Stimulated activated memory B cell treated with anti-CD40 and anti-IgM and Interleukin-4, amounts not matched to agents 10 μg/mL and 1 μg/mL and 100 μg/mL, for 72 hours (primary cell): Measurements from ENCODE around the gene ADAM10.

ENCODE experiments used
- ATAC-seq: fragments of 150-1000 bp; cut with Tn5 transposase; 2 replicates; pipeline ENCODE4 v1.10.0; 2021
- H3K27ac Mint-ChIP-seq: one replicate; pipeline ENCODE4 v1.8.0; 2022; ENCODE audit warnings: mild to moderate bottlenecking, mixed read lengths
- H3K27me3 Mint-ChIP-seq: one replicate; pipeline ENCODE4 v1.8.0; 2022; ENCODE audit warnings: mixed read lengths
- H3K36me3 Mint-ChIP-seq: one replicate; pipeline ENCODE4 v1.8.0; 2022; ENCODE audit warnings: mixed read lengths
- H3K4me1 Mint-ChIP-seq: one replicate; pipeline ENCODE4 v1.8.0; 2022; ENCODE audit warnings: mixed read lengths
- H3K4me3 Mint-ChIP-seq: one replicate; pipeline ENCODE4 v1.8.0; 2022; ENCODE audit warnings: mild to moderate bottlenecking, moderate library complexity, mixed read lengths
- H3K9me3 Mint-ChIP-seq: one replicate; pipeline ENCODE4 v1.8.0; 2022; ENCODE audit warnings: mixed read lengths

The ADAM10 gene

GRCh38 chr15:58556541-58556940 lies 193.0 kb downstream of the ADAM10 start:
- Mint-ChIP-seq H3K4me3 (no peak overlapping the region), H3K4me1 (no peaks in the 10 kb centered on the region), H3K27me3 (peaks cover 29% of the 10 kb centered on the region), H3K9me3 (no peaks in the 10 kb centered on the region), H3K36me3 (no peaks in the 10 kb centered on the region), H3K27ac (no peak overlapping the region)
- ATAC-seq = no peak

GRCh38 chr15:58556028-58556361 lies 193.5 kb downstream of the ADAM10 start:
- Mint-ChIP-seq H3K9me3 (no peaks in the 10 kb centered on the region), H3K4me1 (peaks cover 5% of the 10 kb centered on the region), H3K36me3 (no peaks in the 10 kb centered on the region), H3K27me3 (peaks cover 34% of the 10 kb centered on the region), H3K27ac (no peak overlapping the region), H3K4me3 (no peak overlapping the region)
- no peak for ATAC-seq

- Mint-ChIP-seq H3K4me3 (no peak overlapping the region), H3K27me3 (peaks cover 40% of the 10 kb centered on the region), H3K9me3 (no peaks in the 10 kb centered on the region), H3K36me3 (no peaks in the 10 kb centered on the region), H3K27ac (no peak overlapping the region), H3K4me1 (peaks cover 7% of the 10 kb centered on the region)
- ATAC-seq = no peak
Observed at GRCh38 chr15:58555162-58556027, 194.1 kb downstream of the ADAM10 start.

- no peak for ATAC-seq
- Mint-ChIP-seq H3K4me1 (peaks cover 7% of the 10 kb centered on the region), H3K4me3 (no peak overlapping the region), H3K27ac (no peak overlapping the region), H3K9me3 (no peaks in the 10 kb centered on the region), H3K27me3 (peaks cover 45% of the 10 kb centered on the region), H3K36me3 (no peaks in the 10 kb centered on the region)
Observed at GRCh38 chr15:58554758-58555157, 194.7 kb downstream of the ADAM10 start.

GRCh38 chr15:58553365-58553918 lies 196.1 kb downstream of the ADAM10 start:
- H3K27me3 Mint-ChIP-seq = peaks cover 41% of the 10 kb centered on the region

GRCh38 chr15:58552505-58553364 lies 196.8 kb downstream of the ADAM10 start:
- peaks cover 41% of the 10 kb centered on the region for H3K27me3 Mint-ChIP-seq
- H3K4me1 Mint-ChIP-seq = peaks cover 7% of the 10 kb centered on the region
- no peaks in the 10 kb centered on the region for H3K9me3 Mint-ChIP-seq
- ATAC-seq = no peak
- no peaks in the 10 kb centered on the region for H3K36me3 Mint-ChIP-seq
- no peak overlapping the region for H3K4me3 Mint-ChIP-seq
- H3K27ac Mint-ChIP-seq = no peak overlapping the region

More at GRCh38 chr15:58553365-58553918, 196.1 kb downstream of the ADAM10 start:
- Mint-ChIP-seq H3K4me1 (peaks cover 7% of the 10 kb centered on the region), H3K36me3 (no peaks in the 10 kb centered on the region), H3K27ac (no peak overlapping the region), H3K9me3 (no peaks in the 10 kb centered on the region), H3K4me3 (no peak overlapping the region)
- no peak for ATAC-seq

- no peaks in the 10 kb centered on the region for H3K36me3 Mint-ChIP-seq
- peaks cover 7% of the 10 kb centered on the region for H3K4me1 Mint-ChIP-seq
- no peak for ATAC-seq
- H3K27me3 Mint-ChIP-seq = peaks cover 41% of the 10 kb centered on the region
- no peaks in the 10 kb centered on the region for H3K9me3 Mint-ChIP-seq
- no peak overlapping the region for H3K27ac Mint-ChIP-seq
- H3K4me3 Mint-ChIP-seq = no peak overlapping the region
Observed at GRCh38 chr15:58551764-58552504, 197.6 kb downstream of the ADAM10 start.

- H3K4me3 Mint-ChIP-seq = peak overlapping the region; percentile 8
- ATAC-seq = peak; percentile 20
- peaks cover 7% of the 10 kb centered on the region for H3K4me1 Mint-ChIP-seq
- H3K36me3 Mint-ChIP-seq = no peaks in the 10 kb centered on the region
- H3K27me3 Mint-ChIP-seq = peaks cover 41% of the 10 kb centered on the region
- H3K9me3 Mint-ChIP-seq = no peaks in the 10 kb centered on the region
- no peak overlapping the region for H3K27ac Mint-ChIP-seq
Observed at GRCh38 chr15:58551084-58551763, 198.3 kb downstream of the ADAM10 start.

- Mint-ChIP-seq H3K27ac (no peak overlapping the region), H3K27me3 (peaks cover 41% of the 10 kb centered on the region), H3K4me1 (peaks cover 7% of the 10 kb centered on the region), H3K9me3 (no peaks in the 10 kb centered on the region), H3K4me3 (no peak overlapping the region), H3K36me3 (no peaks in the 10 kb centered on the region)
- no peak for ATAC-seq
Observed at GRCh38 chr15:58549785-58550074, 199.8 kb downstream of the ADAM10 start.

GRCh38 chr15:58549013-58549784 lies 200.3 kb downstream of the ADAM10 start:
- peaks cover 41% of the 10 kb centered on the region for H3K27me3 Mint-ChIP-seq
- no peak for ATAC-seq
- peaks cover 7% of the 10 kb centered on the region for H3K4me1 Mint-ChIP-seq
- no peaks in the 10 kb centered on the region for H3K9me3 Mint-ChIP-seq
- no peak overlapping the region for H3K4me3 Mint-ChIP-seq
- H3K27ac Mint-ChIP-seq = no peak overlapping the region
- no peaks in the 10 kb centered on the region for H3K36me3 Mint-ChIP-seq

GRCh38 chr15:58548308-58549012 lies 201.0 kb downstream of the ADAM10 start:
- no peaks in the 10 kb centered on the region for H3K9me3 Mint-ChIP-seq
- H3K4me1 Mint-ChIP-seq = peaks cover 7% of the 10 kb centered on the region
- no peak overlapping the region for H3K4me3 Mint-ChIP-seq
- H3K27ac Mint-ChIP-seq = no peak overlapping the region
- peaks cover 41% of the 10 kb centered on the region for H3K27me3 Mint-ChIP-seq
- H3K36me3 Mint-ChIP-seq = no peaks in the 10 kb centered on the region
- no peak for ATAC-seq

- H3K27me3 Mint-ChIP-seq = peaks cover 34% of the 10 kb centered on the region
- no peaks in the 10 kb centered on the region for H3K9me3 Mint-ChIP-seq
- ATAC-seq = no peak
- H3K36me3 Mint-ChIP-seq = no peaks in the 10 kb centered on the region
- no peak overlapping the region for H3K27ac Mint-ChIP-seq
- peaks cover 7% of the 10 kb centered on the region for H3K4me1 Mint-ChIP-seq
- no peak overlapping the region for H3K4me3 Mint-ChIP-seq
Observed at GRCh38 chr15:58547628-58548307, 201.7 kb downstream of the ADAM10 start.
